Loucy (cell line): ENCODE data around the gene ORMDL2.

Source experiments
- EZH2phosphoT487 ChIP-seq: fragments of 200-600 bp; IDR thresholded peaks from 2 replicates; pipeline ENCODE4 v1.6.1; 2018; ENCODE audit warnings: antibody characterized with exemption, mild to moderate bottlenecking, moderate library complexity, borderline replicate concordance
- TF ChIP-seq, protein P1 (sequence below): fragments of 200-600 bp; sonication (generic); conservative IDR thresholded peaks from 2 replicates; pipeline ENCODE4 v1.5.1; 2014; ENCODE audit warnings: mild to moderate bottlenecking, antibody characterized with exemption, low read length

DNA sequence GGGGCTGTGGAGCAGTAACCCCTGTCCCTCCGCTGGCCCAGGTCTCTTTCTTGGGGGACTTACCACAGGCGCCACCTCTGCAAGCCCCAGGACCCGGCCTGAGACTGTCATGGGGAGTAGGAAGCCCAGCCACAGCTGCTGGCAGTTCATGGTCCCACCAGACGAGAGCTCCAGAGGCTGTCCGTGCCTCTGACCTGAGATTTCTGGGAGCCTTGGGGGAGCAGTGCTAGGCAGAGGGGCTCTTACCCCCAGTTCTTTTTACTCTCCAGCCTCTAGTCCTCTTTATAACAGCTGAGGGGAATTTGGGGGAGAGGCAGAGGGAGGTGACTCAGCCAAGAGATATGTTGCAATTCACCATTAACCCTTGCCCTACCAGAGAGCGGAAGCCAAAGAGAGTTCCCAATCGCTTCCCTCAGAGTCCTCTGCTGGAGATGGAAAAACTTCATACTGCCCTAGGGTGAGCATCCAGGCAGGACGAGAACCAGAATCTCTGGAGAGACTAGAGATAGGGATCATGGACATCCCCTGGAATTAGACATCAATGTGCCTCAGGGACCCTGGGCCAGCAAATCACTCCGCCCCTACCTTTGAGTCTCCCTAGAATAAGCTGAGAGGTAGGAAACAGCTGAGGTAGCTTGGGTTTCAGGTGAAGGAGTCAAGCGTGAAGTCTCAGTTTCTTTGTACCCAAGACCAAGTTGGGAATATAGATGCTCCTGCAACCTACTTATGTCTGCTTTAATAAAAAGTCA is 25.0 kb downstream of the ORMDL2 start, which contains the start of gene MMP19:
- TF ChIP-seq, protein P1, sequence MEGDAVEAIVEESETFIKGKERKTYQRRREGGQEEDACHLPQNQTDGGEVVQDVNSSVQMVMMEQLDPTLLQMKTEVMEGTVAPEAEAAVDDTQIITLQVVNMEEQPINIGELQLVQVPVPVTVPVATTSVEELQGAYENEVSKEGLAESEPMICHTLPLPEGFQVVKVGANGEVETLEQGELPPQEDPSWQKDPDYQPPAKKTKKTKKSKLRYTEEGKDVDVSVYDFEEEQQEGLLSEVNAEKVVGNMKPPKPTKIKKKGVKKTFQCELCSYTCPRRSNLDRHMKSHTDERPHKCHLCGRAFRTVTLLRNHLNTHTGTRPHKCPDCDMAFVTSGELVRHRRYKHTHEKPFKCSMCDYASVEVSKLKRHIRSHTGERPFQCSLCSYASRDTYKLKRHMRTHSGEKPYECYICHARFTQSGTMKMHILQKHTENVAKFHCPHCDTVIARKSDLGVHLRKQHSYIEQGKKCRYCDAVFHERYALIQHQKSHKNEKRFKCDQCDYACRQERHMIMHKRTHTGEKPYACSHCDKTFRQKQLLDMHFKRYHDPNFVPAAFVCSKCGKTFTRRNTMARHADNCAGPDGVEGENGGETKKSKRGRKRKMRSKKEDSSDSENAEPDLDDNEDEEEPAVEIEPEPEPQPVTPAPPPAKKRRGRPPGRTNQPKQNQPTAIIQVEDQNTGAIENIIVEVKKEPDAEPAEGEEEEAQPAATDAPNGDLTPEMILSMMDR, result no peak
- no peak for TF ChIP-seq EZH2phosphoT487
